ENCODE data around the gene PEPD.

Gene PEPD

DNA sequence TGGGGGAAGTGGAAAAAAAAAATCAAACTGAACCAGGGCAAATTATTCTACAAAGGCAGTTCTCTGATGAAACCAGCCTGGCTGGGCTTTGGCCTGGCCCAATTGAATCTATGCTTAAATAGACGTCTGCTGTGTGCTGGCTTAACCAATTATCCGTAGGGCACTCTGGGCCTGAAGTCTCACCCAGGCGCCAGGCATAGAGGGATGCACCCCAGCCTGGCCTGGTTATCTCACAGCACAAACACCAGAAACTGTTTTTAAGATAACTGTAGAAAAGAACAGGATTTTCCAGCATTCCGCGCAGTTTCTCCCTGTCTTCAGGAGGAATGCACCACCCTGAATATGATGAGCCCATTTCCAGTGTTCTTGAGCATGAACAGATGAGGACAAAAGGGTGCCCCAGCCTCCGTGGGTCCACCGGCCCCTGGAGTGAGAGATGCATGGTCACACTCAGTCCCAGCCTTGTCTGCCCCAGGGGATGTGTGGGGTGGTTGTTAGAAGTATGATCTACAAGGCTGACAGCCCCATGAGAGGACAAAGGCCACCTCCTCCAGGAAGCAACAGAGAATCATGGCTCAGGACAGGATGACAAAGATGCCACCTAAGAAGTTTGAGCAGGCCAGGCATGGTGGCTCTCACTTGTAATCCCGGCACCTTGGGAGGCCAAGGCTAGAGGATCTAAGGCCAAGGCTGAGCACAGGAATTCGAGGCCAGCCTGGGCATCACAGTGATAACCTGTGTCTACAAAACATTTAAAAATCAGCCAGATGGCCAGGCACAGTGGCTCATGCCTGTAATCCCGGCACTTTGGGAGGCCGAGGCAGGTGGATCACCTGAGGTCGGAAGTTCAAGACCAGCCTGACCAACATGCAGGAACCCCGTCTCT, 50.2 kb downstream of the PEPD start:
- DNase-seq, result no peak

DNA sequence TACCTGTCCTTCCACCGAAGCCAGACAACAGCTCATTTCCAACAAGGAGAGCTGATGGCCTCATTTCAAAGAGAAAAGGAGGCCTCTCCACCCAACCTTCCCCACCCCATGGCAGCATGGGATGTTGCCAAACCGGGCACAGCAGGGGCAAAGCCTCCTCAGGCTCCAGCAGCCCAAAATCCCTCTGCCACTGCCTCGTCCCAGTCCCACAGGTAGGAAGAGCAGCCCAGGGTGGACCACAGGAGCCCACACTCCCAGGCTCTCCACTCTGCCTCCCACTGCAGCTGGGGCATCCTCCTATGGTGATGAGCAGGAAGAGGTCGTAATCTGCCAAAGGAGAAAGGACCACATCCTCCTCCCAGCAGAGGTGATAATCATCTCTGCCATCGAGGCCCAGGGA, 50.9 kb downstream of the PEPD start:
- no peak for DNase-seq

DNA sequence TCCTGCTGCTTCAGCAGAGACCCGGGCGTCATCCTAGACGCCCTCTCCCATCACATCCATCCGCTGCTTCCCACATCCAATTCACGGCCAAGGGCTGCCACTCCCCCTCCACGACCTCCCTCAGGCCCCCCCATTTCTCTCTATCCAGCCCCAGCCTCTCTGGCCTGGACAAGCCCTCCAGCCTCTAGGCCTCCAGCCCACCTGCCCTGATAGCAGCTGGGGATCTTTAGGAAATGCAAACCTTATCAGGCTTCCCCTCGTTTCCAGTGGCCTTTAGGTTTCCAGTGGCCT, 51.6 kb downstream of the PEPD start:
- no peak for DNase-seq

DNA sequence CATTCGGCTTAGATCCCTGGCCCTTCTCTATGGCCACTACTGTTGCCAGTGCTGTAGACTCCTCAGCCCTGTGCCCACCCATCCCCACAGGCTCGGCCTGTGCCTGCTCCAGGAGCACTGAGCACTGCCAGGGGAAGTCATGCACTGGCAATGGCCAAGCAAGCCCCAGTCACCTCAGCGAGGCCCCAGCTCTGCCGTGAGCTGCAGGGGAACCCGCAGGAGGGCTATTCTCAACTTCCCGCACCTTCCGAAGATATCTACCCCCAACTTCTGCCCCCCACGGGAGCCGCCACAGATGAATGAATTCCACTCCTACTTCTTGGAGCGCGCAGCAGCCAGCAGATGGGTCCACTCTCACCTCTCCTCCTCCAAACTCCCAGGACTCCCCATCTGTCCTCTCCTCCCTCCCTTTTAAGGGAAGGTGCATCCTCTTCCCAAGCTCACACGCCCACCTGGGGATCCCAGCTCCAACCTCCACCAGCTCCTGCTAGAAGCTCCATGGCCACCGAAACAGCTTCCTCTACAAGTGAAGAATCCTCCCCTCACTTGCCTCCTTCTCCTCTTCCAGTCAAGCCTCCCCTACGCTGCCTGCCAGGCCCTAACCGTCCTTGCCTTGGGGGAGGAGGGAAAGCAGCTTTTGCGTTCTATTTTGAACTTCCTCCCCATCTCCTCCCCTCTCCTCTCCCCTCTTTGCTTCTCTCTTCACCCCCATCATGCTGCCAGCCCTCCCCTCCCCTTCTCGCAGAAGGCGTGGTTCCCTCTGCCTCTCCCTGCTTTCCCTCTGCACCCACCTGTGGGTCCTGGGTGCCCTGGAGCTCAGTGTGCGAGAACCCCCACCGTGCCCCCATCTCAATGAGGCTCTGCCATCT, 52.2 kb downstream of the PEPD start:
- DNase-seq, result no peak

DNA sequence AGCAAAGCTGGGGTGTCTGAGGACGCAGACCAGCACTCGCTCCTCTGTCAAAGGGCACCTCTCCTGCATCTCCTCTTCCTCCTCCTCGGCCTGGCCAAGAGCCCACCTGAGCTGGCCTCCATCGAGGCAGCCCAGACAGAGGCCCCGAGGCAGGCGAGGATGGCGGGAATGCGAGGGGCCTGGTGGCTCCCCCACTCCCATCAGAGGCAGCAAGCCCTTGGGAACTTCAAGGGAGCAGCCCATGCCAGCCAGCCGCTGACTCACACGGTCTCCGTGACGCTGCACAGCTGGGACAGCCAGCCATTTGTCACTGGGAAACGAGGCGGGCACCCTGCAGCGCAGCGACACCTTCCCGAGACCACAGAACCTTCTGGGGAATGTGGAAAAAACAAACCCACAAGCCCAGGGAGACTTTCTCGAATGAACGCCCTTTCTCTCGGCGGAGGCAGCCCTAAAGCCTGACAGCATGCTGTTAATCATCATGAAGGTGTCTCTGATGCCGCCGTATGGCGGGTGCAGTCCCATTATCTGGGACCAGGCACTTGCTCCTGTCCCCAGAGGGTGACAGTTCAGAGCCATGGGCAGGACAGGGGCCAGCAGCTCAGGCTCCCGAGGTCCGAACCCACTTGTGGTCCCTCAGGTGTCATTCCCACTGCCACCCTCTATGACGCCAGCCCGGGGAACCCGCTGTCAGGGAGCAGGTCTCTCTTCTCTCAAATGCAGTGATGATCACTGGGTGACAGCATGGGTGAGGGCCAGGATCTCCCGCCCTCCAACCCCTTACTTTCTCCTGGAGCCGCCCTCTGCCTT, 53.0 kb downstream of the PEPD start:
- DNase-seq, result no peak

DNA sequence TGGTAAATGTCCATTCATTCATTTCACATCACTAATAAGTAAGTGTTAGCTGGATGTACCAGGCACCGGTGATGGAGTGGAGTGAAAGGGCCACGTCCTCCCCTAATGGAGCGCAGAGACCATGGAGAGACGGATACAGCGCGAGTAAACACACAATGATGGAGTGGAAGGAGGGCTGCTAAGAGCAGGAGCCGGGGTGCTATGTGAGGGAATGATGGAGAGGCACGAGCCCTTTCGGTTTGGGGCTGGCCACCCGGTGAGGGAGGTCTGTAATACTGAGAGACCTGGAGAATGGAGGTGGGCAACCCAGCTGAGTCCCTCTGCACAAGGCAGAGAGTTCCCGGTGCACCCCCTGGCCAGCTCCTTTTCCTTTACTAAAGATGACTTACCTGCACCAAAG, 53.7 kb downstream of the PEPD start:
- DNase-seq, result no peak

DNA sequence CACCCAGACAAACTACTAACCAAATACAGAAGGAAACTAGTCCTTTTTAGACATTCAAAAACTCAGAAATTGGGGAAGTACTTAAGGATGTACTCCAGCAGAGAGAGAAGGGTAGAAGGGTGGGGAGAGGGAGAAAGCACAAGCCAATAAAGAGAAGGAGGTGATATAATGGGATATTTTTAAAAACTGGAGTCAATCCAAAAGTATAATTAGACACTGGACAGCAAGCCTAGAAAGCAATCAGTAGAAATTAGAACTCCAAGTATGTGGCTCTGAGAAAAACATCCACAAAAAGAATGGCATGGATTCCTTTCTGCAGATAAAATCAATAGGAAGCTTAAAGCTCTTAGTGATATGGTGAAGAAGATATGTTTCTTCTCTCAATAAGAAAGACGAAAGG, 55.8 kb downstream of the PEPD start:
- DNase-seq, result no peak

DNA sequence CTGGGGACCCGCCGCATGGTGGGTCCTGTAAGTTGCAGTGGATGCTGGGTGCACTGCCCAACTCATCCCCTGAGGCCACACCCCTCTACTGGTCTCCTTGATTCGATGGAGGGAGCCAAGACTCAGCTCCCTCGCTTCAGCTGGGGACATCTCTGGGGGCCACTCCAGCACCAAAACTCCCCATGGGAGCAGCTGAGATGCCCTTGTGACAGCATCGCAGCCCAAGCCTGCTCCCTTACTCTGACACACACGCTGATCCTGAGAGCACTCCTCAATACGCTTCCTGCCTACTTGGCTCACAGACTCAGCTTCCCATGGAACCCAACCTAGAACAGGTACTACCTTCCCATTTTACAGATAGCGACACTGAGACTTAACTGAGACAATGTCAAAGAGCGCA, 56.2 kb downstream of the PEPD start:
- DNase-seq, result no peak

DNA sequence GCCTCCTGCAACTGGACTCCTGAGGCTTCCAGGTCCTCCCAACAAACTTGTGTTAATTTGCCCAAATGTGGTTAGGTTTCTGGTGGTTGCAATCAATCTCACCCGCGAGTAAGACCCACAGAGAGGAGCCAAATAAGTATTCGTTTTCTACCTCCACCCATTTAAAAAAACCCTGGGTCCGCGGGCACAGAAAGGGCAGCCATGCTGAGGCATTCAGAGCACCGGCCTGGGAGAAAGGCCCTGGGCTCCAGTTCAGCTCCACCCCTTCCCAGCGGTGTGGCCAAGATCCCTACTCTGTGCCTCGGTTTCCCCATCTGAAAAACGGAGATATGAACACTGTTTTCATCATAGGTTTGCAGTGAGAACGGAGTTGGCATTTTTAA, 56.9 kb downstream of the PEPD start:
- no peak for DNase-seq

DNA sequence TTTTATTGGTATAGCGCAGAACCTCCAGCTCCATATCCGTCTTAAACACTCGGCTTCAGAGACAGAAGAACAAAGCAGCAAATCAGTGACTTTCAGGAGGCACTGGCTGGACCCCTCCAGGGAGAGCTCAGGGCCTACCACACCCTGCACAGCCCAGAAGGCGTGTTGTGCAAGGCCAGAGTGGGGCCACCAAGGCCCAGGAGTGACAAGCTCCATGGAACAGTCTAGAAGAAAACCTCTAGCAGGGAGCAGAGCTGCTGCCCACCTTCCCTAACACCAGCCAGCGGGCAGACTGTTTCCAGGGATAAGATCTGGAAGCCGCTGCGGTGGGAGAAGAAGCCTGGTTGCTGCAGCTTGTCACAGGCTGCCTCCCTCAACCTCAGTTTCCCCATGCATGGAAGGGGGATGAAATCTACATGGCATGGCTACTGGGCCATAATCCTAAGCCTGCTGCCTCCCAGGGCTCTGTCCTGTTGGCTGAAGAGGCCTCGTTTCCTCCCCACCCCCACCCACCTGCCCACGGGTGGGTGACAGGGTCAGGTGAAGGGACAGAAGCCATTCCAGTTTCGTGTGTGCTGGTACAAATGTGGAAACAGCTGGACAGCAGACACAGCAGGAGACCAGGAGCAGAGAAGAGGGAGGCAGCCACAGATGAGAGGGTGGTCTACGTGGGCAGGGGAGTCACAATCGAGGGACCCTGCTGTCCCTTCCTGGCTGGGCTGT, 57.4 kb downstream of the PEPD start:
- no peak for DNase-seq

DNA sequence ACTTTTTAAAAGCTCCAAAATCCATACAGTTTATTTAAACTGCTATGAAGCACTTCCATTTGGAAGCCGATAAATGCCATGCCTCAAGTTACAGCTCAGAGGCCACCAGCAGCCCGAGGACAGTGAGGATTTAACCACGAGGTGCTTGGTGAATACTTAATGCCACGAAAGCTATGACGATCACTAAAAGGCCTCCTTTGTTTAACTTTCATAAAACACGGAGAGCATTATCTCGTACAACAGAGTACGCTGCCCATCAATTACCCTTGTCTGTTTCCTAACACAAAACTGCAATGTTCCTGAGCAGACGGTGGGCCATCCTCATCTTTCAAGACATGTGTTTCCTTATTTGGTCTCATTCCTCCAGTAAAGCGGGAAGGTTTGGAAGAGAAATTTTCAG, 58.4 kb downstream of the PEPD start:
- DNase-seq, result no peak

DNA sequence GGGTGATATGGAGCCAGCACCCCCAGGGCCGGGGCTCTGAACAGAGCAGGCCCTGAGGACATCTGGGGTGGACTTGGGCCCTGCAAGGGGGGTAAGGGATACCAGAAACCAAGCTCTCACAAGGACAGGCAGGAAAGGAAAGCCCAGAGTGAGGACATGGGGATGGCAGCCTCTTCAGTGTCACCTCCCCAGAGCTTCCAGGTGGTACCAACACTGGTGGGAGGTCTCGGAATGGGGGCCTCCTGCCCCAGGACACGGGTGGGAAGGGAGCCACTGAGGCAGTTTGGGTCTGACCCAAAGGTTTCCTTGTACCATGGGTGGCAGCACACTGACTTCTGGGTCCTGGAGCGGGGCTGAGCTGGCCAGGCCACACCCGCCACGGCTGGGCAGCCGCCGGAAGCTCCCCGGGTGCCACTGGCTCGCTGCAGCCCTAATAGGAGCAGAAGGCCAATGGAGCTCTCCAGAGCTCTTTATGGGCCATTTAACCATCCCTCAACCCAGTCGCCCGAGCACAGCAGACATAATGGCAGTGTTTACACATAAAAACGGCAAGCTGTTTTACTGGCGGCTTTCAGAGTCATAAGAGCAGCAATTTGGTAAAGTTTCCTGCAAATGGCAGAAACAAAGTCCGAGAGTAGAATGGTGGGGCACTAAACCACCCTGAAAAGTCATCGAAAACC, 59.3 kb downstream of the PEPD start:
- DNase-seq, result no peak

DNA sequence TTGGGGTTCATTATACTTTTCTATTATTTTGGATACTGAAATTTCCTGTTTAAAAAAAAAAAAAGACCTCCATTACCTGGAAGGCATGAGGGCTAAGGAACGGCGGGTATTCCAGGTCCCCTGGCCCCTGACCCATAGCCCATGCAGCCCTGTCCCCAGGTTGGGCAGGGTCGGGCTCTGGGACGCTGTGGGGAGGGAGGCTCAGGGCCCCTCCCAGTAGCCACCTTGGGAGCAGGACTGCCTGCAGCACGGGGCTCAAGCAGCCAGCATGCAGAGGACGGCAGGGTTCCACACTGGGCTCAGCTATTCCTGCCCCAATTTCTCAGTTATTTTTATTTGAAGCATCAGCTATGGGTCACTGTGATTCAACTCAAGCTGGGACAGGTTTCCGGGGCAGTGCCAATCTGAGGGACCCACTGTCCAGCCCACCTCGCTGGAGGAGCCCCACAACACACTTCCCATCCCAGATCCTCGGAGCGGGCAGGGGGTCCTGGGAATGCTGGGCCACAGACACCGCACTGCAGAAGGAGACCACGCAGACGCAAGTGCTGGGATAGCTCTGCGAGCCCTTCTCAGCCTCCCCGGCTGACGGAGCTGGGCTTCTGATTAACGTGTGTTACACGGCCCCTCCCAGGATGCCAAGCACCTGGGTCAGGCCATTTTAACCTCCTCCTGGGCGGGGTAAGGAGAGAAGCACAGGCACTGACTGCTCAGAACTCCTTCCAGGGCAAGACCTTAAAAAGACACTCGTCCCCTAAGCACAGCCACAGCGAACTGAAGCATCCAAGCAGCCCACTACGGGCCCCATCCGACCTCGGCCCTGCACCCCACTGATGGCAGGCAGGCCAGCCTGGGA, 60.1 kb downstream of the PEPD start:
- DNase-seq, result no peak

DNA sequence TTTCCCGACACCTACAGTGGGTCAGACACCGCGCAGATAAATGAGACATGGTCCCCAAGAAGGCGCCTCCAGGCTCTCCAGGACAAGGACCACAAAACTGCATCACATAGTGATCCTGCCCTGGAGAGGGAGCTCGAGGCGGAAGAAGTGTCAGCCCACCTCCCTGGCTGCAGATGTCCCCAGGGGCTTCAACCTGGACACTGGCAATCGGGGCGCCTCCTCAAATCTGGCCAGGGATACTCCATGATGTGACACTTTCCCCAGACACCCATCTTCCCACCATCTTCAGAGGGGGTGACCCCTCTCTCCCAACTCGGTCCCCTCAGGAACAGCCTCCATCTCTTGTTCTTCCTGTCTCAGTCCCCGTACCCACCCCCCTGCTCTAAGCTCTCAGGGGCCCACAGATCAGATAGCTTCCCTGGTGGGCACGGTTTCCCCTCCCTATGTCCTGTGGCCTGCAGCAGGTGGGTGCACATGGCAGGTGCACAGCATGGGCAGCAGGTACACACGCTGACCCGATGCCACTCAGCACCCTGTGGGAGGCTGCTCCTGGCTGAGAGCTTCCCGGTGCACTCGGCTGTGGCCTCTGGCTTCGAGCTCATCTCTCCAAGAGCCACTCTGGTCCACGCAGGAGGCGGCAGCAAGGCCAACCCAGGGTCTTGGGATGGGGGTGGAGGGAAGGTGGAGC, 61.2 kb downstream of the PEPD start:
- no peak for DNase-seq

DNA sequence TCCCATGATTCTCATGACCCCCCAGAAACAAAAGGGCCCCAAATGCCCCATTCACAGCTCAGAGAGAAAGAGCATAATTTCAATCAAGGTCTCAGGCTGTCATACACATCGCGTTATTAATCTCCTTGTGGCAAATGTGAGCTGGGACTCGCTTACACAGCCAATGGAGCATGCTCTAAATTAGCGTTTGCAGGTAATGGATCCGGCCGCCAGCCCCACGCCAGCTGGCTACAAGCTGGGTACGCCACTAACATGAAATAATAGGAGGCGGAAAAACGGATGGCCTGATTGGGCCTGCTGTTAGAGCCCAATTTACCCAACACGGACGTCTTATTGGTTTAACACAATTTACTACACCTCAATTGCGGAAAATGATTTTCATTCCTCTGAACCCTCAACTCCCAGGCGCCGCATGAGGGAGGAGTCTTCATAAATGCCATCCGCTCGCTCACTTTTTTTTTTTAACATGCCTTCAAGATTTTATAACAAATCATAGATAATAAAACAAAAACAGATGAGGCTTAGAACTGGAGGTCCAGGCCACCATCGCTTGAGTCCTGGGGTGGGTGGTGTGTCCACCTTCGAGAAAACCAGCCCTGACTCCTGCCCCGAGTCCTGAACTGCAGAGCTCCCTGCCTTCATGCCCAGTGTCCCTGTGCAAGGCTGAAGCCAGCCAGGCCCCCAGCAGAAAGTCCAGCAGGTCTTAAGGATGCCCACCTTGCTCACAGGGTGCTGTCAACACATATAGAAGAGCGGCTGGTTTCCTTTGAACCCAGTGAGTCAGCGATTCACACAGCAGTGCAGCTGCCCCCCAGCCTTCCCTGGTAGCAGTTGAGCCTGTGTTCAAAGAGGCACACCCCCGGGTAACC, 62.1 kb downstream of the PEPD start:
- no peak for DNase-seq

DNA sequence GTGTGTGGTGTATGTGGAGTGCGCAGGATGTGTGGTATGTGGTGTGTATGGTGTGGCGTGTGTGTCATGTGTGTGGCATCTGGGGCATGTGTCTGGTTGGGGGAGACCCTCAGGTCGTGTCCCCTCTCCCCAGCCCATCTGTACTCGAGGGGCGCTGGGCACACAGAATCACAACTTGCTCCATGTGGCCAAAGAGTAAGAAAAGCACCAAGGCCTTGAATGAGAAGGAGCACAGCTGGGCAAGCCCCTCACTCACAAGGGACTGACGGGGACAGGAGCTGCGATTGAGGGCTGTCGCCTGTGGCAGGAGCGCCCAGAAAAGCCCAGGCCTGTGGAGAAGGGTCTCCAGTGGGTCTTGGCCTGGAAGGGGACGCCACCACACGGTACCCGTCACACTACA, 62.8 kb downstream of the PEPD start:
- no peak for DNase-seq

DNA sequence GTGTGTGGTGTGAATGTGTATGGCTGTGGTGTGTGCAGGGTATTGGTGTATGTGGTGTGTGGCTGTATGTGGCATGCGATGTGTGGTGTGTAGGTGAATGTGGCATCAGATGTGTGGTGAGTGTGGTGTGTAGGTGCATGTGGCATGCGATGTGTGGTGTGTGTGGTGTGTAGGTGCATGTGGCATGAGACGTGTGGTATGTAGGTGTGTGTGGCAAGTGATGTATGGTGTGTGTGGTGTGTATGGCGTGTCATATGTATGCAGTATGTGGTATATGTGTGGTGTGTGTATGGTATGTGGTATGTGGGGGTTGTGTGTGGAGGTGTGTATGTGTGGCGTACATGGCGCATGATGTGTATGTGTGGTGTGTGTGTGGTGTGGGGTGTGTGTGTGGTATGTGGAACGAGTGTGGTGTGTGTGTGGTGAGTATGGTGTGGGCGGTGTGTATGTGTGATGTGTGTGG, 63.4 kb downstream of the PEPD start:
- DNase-seq, result no peak

DNA sequence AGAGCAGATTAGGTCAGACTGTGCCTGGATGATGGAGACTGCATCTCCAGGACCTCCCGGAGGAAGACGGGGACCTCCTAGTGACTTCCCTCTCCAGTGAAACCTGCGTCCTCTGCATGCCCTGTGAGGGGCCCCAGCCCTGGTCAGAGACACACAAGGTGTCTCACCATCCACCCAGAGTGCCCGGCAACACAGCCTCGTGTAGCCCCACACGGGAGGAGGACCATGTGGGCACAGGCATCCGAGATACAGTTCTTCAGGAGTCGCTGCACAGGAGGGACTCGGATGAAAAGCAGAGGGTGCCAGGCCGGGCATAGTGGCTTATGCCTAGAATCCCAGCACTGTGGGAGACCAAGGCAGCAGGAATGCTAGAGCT, 64.8 kb downstream of the PEPD start:
- DNase-seq, result no peak

DNA sequence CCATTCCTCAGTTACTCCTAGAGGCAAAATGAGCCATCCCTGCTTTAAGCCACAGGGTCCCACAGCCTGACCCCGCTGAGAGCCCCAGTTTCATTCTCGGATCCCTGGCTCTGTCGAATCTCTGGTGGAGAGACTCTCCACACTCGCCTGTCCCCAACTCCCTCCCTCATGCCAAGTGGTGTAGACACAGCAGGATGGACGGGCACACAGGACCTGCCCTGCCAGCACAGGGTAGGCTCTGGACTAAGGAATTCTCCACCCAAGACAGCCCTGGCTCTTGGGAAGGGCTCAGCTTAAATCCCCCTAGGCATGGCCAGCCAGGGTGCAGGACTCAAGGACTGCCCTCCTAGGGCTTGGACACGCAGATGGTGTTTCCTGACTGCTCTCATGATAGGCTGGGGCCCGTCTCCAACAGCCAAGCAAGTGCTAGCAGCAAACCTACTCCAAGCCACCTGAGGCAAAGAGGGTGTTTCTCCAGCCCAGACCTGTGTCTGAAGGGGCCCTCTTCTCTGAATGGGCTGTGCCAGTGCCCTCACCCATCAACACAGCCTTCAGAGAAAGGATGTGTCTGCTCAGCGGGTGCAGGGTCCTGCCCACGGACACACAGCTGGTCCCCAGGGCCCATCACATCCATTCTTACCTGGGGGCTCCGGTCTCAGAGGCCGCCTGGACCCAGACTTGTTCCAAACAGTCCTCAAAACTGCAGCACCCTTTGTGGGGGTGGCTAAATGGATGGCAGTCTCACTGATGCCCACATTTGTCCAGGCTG, 65.3 kb downstream of the PEPD start:
- no peak for DNase-seq

Measured in activated CD4-positive, alpha-beta T cell treated with anti-CD3 and anti-CD28 coated beads, Interleukin-2, amount 50 U/mL, for 4 hours (primary cell).